Activated CD4-positive, alpha-beta T cell treated with anti-CD3 and anti-CD28 coated beads, Interleukin-2, amount 50 U/mL, for 24 hours (primary cell): ENCODE data around the gene HSD17B8.

ENCODE experiments used
- DNase-seq, 2 donors: peaks; one replicate each; pipeline ENCODE4 v3.0.0-alpha.2; 2020; ENCODE audit warnings: low read depth in 1 of 2, low spot score in 1 of 2

Gene HSD17B8

GRCh38 chr6:33191383-33192104 lies 12.9 kb upstream of the HSD17B8 start:
- DNase-seq: no peak

- no peak for DNase-seq
Measured at GRCh38 chr6:33192105-33192646, 12.3 kb upstream of the HSD17B8 start, which contains the start of gene COL11A2. Gene COL11A2, minus strand, starts transcription at chr6:33192467. Its CDS starts 227 bp downstream, at chr6:33192240.

GRCh38 chr6:33192671-33193602 lies 11.5 kb upstream of the HSD17B8 start:
- no peak for DNase-seq

- DNase-seq: no peak
Measured at GRCh38 chr6:33193619-33194018, 10.8 kb upstream of the HSD17B8 start.

GRCh38 chr6:33194431-33194979 lies 9.9 kb upstream of the HSD17B8 start:
- no peak for DNase-seq

GRCh38 chr6:33195304-33196165 lies 8.9 kb upstream of the HSD17B8 start:
- DNase-seq: no peak

- DNase-seq: no peak
Measured at GRCh38 chr6:33197431-33198048, 6.9 kb upstream of the HSD17B8 start.

- no peak for DNase-seq
Measured at GRCh38 chr6:33198159-33198852, 6.1 kb upstream of the HSD17B8 start.

GRCh38 chr6:33198853-33199436 lies 5.5 kb upstream of the HSD17B8 start:
- DNase-seq: no peak

- peak; percentile 38 to 58 for DNase-seq
Measured at GRCh38 chr6:33199687-33200218, 4.7 kb upstream of the HSD17B8 start.

GRCh38 chr6:33200219-33201146 lies 4.0 kb upstream of the HSD17B8 start, which contains the start of the genes RXRB and SLC39A7:
Gene RXRB, minus strand, starts transcription at chr6:33200665. Its CDS starts 189 bp downstream, at chr6:33200476.
Gene SLC39A7, plus strand, starts transcription at chr6:33200867. Its CDS starts 379 bp downstream, at chr6:33201246.
- DNase-seq: peak; percentile 95 to 100

GRCh38 chr6:33201147-33201545 lies 3.3 kb upstream of the HSD17B8 start:
- no peak for DNase-seq

GRCh38 chr6:33201935-33202334 lies 2.5 kb upstream of the HSD17B8 start:
- DNase-seq: no peak

GRCh38 chr6:33202799-33203198 lies 1.7 kb upstream of the HSD17B8 start:
- DNase-seq: no peak

- no peak for DNase-seq
Measured at GRCh38 chr6:33203443-33204164, 851 bp upstream of the HSD17B8 start.

GRCh38 chr6:33204165-33204414 lies 365 bp upstream of the HSD17B8 start:
- DNase-seq: no peak
